ENCODE results near the gene CD226. TPM values are rescaled to one million over a fixed set of nuclear protein-coding genes. Genes with fewer than 3 reads are reported as not detected.
"Not testable (repeated sequence)": the region's sequence is repeated elsewhere in the genome, so short reads cannot be mapped to it uniquely, and the experiment has no call there.

The CD226 gene
- total RNA-seq, 1 donor from 2014 or later: 0.82 TPM

GRCh38 chr18:69876490-69876889 lies 71.2 kb downstream of the CD226 start:
- DNase-seq (ENCODE audit: low spot score in 2 of 2) (no peak), FAIRE-seq (no peak)

- FAIRE-seq: no peak
Measured at GRCh38 chr18:69874058-69874457, 73.6 kb downstream of the CD226 start.

GRCh38 chr18:69872661-69873060 lies 75.0 kb downstream of the CD226 start:
- DNase-seq (ENCODE audit: low spot score in 2 of 2) (no peak), FAIRE-seq (no peak)

More at GRCh38 chr18:69874058-69874457, 73.6 kb downstream of the CD226 start:
- DNase-seq (ENCODE audit: low spot score in 2 of 2): no peak

GRCh38 chr18:69871363-69871762 lies 76.3 kb downstream of the CD226 start:
- FAIRE-seq (no peak), DNase-seq (ENCODE audit: low spot score in 2 of 2) (no peak)

- no peak for DNase-seq (ENCODE audit: low spot score in 2 of 2)
- no peak for FAIRE-seq
Measured at GRCh38 chr18:69870736-69871135, 76.9 kb downstream of the CD226 start.

GRCh38 chr18:69866212-69866611 lies 81.5 kb downstream of the CD226 start:
- FAIRE-seq (no peak), DNase-seq (ENCODE audit: low spot score in 2 of 2) (no peak)

- DNase-seq (ENCODE audit: low spot score in 2 of 2) (no peak), FAIRE-seq (no peak)
Measured at GRCh38 chr18:69865776-69866175, 81.9 kb downstream of the CD226 start.

- FAIRE-seq; DNase-seq (ENCODE audit: low spot score in 2 of 2): not testable (repeated sequence)
Measured at GRCh38 chr18:69864802-69865201, 82.9 kb downstream of the CD226 start.

GRCh38 chr18:69858897-69859296 lies 88.8 kb downstream of the CD226 start:
- DNase-seq (ENCODE audit: low spot score in 2 of 2) (no peak), FAIRE-seq (no peak)

GRCh38 chr18:69854455-69854854 lies 93.2 kb downstream of the CD226 start:
- FAIRE-seq (no peak), DNase-seq (ENCODE audit: low spot score in 2 of 2) (no peak)

GRCh38 chr18:69853051-69853450 lies 94.6 kb downstream of the CD226 start:
- DNase-seq (ENCODE audit: low spot score in 2 of 2) (no peak), FAIRE-seq (no peak)

- FAIRE-seq: no peak
- no peak for DNase-seq (ENCODE audit: low spot score in 2 of 2)
Measured at GRCh38 chr18:69845593-69846506, 101.8 kb downstream of the CD226 start.

- FAIRE-seq (no peak), DNase-seq (ENCODE audit: low spot score in 2 of 2) (no peak)
Measured at GRCh38 chr18:69844656-69845055, 103.0 kb downstream of the CD226 start.

GRCh38 chr18:69843015-69843414 lies 104.7 kb downstream of the CD226 start:
- FAIRE-seq: no peak
- no peak for DNase-seq (ENCODE audit: low spot score in 2 of 2)

GRCh38 chr18:69841117-69841516 lies 106.6 kb downstream of the CD226 start:
- DNase-seq (ENCODE audit: low spot score in 2 of 2): no peak

GRCh38 chr18:69840445-69840844 lies 107.2 kb downstream of the CD226 start:
- FAIRE-seq (no peak), DNase-seq (ENCODE audit: low spot score in 2 of 2) (no peak)

More at GRCh38 chr18:69841117-69841516, 106.6 kb downstream of the CD226 start:
- FAIRE-seq: no peak

GRCh38 chr18:69840001-69840400 lies 107.7 kb downstream of the CD226 start:
- FAIRE-seq (no peak), DNase-seq (ENCODE audit: low spot score in 2 of 2) (no peak)

- DNase-seq (ENCODE audit: low spot score in 2 of 2) (no peak), FAIRE-seq (no peak)
Measured at GRCh38 chr18:69839497-69839896, 108.2 kb downstream of the CD226 start.

- DNase-seq (ENCODE audit: low spot score in 2 of 2) (no peak), FAIRE-seq (no peak)
Measured at GRCh38 chr18:69838620-69839411, 108.9 kb downstream of the CD226 start.

- DNase-seq (ENCODE audit: low spot score in 2 of 2): no peak
- FAIRE-seq: no peak
Measured at GRCh38 chr18:69838003-69838402, 109.7 kb downstream of the CD226 start.

GRCh38 chr18:69834980-69835379 lies 112.7 kb downstream of the CD226 start:
- FAIRE-seq; DNase-seq (ENCODE audit: low spot score in 2 of 2): not testable (repeated sequence)
